HG03064 (cell line): ENCODE data around the gene TBC1D13.
A peak's percentile ranks its signal among the peaks of the same experiment; 100 is the strongest.
"Not testable (repeated sequence)": the region's sequence is repeated elsewhere in the genome, so short reads cannot be mapped to it uniquely, and the experiment has no call there.

Experiments
- ATAC-seq: cut with Tn5 transposase; IDR thresholded peaks from one replicate; pipeline ENCODE4 v1.9.1; 2021; ENCODE audit warnings: low read depth; ENCODE audit not compliant: unreplicated experiment

Gene TBC1D13, protein sequence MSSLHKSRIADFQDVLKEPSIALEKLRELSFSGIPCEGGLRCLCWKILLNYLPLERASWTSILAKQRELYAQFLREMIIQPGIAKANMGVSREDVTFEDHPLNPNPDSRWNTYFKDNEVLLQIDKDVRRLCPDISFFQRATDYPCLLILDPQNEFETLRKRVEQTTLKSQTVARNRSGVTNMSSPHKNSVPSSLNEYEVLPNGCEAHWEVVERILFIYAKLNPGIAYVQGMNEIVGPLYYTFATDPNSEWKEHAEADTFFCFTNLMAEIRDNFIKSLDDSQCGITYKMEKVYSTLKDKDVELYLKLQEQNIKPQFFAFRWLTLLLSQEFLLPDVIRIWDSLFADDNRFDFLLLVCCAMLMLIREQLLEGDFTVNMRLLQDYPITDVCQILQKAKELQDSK

GRCh38 chr9:128786681-128787601, at the start of gene TBC1D13:
Gene TBC1D13, plus strand, starts transcription at chr9:128787253. Its CDS starts 101 bp downstream, at chr9:128787354.
- ATAC-seq, result peak; percentile 85

DNA sequence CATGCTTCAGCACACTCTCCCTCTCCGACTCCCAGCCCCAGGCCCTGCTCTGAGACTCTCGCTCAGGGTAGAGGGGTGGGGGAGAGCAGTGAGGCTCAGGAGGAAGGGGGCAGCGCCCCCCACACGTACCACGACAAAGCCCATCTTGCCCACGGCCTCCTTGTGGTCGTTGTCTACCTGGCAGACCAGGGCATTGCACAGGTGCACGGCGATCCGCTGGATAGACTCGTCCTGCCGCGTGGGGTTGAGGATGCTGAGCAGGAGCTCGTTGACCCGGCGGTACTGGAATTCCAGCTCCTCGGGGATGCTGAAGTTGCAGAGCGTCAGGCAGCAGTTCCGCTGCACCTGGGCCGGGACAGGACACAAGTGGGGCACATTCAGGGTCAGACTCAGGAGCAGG, 44.7 kb upstream of the TBC1D13 start:
- no peak for ATAC-seq

DNA sequence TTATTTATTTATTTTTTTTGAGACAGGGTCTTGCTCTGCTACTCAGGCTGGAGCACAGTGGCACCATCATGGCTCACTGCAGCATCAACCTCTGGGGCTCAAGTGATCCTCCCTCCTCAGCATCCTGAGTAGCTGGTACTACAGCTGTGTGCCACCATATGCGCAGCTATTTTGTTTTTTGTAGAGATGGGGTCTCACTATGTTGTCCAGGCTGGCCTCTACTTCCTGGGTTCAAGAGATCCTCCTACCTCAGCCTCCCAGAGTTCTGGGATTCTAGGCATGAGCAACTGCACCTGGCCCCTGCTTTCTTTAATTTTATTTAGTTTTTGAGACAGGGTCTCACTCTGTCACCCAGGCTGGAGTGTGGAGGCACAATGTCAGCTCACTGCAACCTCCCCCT, 43.6 kb upstream of the TBC1D13 start:
- no peak for ATAC-seq

GRCh38 chr9:128747241-128747640, 39.8 kb upstream of the TBC1D13 start:
- ATAC-seq, result no peak

DNA sequence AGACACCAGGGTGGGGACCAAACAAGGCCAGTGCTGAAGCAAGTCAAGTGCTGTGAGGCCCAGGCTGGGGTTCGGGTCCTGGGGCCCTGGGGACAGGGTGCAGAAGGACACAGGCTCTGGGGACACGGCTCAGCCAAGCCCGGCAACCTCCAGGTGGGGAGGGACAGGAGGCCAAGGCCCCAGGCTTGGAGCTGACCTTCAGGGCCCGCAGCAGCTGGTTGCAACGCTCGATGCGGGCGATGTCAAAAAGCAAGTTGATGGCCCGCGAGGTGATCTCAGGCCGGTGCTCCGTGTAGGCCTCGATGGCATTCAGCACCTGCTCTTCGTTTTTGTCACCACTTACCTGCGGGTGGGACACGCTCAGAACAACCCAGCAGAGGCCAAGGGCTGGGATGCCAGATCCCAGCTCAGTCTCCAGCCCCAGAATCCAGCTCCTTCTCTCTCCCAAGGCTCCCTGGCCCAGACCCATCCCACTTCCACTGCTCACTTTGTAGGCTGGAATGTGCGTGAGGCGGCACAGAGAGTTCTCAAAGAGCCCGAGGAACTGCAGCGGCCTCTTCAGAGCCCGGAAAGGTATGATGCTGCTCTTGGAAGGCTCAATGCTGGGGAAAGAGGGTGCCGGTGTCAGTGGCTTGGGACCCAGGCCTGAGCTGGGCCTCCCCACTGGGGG, 36.0 kb upstream of the TBC1D13 start:
- ATAC-seq, result no peak

DNA sequence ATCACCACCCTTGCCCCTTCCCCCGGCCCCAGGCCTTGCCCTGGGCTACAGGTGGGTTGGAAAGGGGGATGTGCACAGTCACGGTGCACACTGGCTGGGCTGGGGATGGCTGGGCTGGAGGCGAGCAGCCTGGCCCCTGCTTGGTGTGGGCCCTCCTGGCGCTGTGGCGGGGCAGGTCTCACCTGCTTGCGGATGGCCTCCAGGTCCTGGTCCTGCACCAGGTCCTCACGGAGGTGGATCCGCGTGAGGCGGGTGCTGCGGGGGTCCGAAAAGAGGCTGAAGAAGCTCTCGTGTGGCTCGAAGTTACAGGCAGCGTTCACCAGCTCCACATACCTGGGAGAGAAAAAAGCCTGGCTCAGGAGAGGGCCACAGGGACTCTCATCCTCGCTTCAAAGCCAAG, 33.4 kb upstream of the TBC1D13 start:
- no peak for ATAC-seq

- ATAC-seq, result no peak
These were observed 29.5 kb upstream of the TBC1D13 start for GRCh38 chr9:128757602-128758001.

- no peak for ATAC-seq
These were observed 24.2 kb upstream of the TBC1D13 start for GRCh38 chr9:128762671-128763449.

DNA sequence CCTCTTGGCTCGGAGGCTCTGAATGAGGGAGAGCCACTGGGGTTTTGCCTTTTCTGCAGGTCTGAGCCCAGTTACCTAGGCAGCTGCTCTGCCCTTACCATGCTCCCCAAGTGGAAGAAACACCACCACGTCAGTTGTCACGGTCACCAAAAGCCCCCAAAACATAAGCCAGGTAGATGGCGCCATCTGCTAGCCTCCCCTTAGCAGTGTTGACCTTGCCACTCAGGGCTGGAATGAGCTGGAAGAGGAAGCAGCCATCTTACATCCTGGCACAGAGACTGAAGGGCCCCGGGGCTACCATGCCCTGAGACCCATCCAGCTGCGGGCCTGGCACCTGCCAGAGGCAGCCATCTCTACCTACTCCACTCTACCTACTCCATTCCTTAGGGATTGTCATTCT, 22.7 kb upstream of the TBC1D13 start:
- no peak for ATAC-seq

DNA sequence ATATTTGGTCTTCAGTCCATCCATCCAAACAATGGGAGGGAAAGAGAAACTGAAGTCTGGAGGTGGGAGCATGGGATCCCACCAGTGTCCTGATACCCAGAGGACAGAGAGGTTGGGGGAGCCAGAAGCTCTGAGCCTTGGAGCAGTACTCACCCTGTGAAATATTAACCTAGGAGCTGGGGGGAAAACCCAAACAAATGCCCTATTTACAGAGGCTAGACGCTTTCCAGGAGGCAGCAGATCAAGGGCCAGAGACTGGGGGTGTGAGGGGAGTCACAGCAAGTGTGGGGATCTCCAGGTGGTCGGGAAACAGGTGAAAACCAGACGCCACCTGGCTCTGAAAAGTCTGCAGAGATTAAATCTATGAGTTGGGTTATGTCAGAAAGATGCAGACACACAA, 21.6 kb upstream of the TBC1D13 start:
- ATAC-seq, result no peak

- no peak for ATAC-seq
These were observed 18.4 kb upstream of the TBC1D13 start for GRCh38 chr9:128768606-128769005.

- ATAC-seq, result no peak
These were observed 16.6 kb upstream of the TBC1D13 start for GRCh38 chr9:128770286-128771030.

- ATAC-seq, result peak; percentile 35
These were observed 15.8 kb upstream of the TBC1D13 start for GRCh38 chr9:128771094-128771721.

DNA sequence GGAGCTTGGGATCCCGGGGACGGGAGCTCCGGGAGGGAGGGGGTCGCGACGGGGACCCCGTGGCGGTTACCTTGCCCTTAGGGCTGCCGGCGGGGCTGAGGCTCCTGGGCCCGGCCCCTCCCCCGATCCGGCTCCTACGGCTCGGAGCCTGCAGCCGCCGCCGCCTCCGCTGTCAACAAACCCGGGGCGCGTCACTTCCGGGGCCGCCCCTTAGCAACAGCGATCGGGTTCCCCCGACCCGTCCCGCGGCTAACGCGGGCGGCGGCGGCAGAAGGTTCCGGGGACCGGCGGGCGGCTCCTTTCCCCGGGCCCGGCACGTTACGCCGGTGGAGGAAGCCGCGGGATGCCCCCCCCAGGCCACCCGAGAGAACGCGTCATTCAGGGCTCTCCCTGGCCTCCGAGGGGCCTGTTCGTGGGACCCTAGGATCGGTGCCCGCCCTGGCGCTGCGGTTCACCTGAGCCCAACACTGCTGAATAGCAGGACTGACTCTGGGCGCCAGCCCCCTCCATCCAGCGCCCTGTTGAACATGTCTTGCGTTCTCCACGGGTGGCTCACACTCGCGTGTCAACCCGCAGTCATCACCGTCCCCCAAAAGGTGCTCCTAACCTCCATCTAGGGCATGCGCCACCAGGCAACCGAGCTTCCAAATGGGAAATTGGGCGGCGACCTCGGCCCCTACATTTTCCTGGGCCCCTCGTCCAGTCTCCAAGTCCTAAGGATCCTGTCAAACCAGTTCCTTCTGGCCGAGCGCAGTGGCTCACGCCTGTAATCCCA, 15.1 kb upstream of the TBC1D13 start, which contains the start of gene ZER1:
TSS of gene ZER1 (minus strand) at position 183 of the 775 bp plus-strand sequence. CDS start 16,362 bp downstream, outside the sequence.
- peak; percentile 82 for ATAC-seq

GRCh38 chr9:128773049-128773448, 14.0 kb upstream of the TBC1D13 start:
- ATAC-seq, result no peak

- ATAC-seq, result no peak
These were observed 12.2 kb upstream of the TBC1D13 start for GRCh38 chr9:128774804-128775203.

GRCh38 chr9:128780093-128780492, 7.0 kb upstream of the TBC1D13 start:
- not testable (repeated sequence) for ATAC-seq
